ENCODE results near the gene ZNF616. TPM values are rescaled to one million over a fixed set of nuclear protein-coding genes. Genes with fewer than 3 reads are reported as not detected.
"Not testable (repeated sequence)": the region's sequence is repeated elsewhere in the genome, so short reads cannot be mapped to it uniquely, and the experiment has no call there.

The ZNF616 gene
- total RNA-seq, 1 experiment from 2014 or later, result 34.6 TPM

DNA sequence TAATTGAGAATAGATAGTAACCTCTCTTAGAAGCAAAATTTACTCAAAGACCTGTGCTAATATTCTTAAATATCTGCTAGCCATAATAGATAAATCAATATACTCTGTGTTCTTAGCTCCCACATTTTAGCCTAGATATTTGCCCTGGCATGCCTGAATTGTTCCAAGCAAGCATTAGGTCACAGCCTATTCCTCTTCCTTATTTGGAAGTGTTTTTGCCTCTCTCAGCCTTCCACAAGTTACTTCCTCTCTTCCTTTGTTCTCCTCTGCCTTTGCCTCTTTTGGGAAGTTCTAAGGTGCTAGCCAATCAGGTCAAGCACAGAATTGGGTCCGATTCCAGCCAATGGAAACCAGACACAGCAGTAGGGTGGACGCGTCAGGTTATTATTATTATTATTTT is 43.3 kb downstream of the ZNF616 start:
- CTCF ChIA-PET; H3K27me3 Mint-ChIP-seq (ENCODE audit: low read depth); DNase-seq (ENCODE audit: low spot score); H3K27ac Mint-ChIP-seq; POLR2A ChIA-PET; H3K4me3 Mint-ChIP-seq; ATAC-seq: not testable (repeated sequence)
- peaks cover 44% of the 10 kb centered on the region for H3K36me3 Mint-ChIP-seq
- peaks cover 41% of the 10 kb centered on the region for H3K9me3 Mint-ChIP-seq
- peaks cover 14% of the 10 kb centered on the region for H3K4me1 Mint-ChIP-seq

DNA sequence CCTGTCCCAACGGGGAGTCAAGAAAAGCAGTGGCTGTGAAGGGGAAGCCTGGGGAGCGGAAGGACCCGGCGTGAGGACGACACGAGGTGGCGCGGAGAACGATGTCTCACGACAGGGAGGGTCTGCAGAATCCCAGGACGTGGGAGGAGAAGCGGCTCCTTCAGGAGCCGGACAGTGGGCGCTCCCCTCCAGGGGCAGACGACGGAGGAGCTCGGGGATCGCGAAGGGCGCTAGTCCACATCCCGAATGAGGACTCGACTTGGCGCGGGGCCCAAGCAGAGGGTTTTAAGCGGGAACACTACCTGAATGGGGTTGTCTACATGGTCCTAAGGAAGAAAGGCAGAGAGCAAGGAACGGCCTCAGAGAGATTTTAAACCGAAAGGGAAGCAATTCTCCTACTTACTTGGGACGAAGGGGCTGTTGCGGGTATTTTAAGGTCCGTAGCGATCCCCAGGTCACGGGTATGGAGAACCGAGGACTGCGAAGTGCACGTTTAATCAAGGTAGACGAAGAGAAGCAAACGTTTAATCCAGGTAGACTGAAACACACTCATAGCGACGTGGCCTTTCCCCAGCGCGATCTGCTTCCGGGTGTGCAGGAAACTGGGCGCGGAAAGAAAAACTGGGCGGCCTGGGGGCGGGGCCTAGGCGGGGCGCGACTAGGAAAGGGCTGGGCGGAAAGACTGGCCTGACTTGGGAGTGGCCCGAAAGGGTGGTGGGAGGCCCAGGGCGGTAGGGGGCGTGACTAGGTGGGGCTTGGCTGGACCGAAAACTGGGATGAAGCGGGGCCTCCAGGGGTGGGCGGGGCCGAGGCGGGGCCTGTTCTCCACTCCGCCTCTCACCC is 44.3 kb downstream of the ZNF616 start, which contains the start of gene ZNF841:
Gene ZNF841, minus strand, starts transcription at position 594 of the 843 bp plus-strand sequence. CDS start 10,964 bp downstream, outside the sequence.
- CTCF ChIA-PET, result no interaction called here
- TF ChIP-seq, protein P1, sequence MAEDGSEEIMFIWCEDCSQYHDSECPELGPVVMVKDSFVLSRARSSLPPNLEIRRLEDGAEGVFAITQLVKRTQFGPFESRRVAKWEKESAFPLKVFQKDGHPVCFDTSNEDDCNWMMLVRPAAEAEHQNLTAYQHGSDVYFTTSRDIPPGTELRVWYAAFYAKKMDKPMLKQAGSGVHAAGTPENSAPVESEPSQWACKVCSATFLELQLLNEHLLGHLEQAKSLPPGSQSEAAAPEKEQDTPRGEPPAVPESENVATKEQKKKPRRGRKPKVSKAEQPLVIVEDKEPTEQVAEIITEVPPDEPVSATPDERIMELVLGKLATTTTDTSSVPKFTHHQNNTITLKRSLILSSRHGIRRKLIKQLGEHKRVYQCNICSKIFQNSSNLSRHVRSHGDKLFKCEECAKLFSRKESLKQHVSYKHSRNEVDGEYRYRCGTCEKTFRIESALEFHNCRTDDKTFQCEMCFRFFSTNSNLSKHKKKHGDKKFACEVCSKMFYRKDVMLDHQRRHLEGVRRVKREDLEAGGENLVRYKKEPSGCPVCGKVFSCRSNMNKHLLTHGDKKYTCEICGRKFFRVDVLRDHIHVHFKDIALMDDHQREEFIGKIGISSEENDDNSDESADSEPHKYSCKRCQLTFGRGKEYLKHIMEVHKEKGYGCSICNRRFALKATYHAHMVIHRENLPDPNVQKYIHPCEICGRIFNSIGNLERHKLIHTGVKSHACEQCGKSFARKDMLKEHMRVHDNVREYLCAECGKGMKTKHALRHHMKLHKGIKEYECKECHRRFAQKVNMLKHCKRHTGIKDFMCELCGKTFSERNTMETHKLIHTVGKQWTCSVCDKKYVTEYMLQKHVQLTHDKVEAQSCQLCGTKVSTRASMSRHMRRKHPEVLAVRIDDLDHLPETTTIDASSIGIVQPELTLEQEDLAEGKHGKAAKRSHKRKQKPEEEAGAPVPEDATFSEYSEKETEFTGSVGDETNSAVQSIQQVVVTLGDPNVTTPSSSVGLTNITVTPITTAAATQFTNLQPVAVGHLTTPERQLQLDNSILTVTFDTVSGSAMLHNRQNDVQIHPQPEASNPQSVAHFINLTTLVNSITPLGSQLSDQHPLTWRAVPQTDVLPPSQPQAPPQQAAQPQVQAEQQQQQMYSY (CRISPR knock-in tag; IDR thresholded peaks at IDR 0.05), result peak; percentile 94
- TF ChIP-seq SP1 (CRISPR knock-in tag; conservative IDR thresholded peaks at IDR 0.05) (peak; percentile 80), FOXP1 (CRISPR knock-in tag; IDR thresholded peaks at IDR 0.05; ENCODE audit: borderline replicate concordance) (0 out of 2 replicates have a peak, but pooled peaks have one; percentile 37), MXD4 (CRISPR knock-in tag; IDR thresholded peaks at IDR 0.05; ENCODE audit: borderline replicate concordance) (no peak), FOXJ3 (CRISPR knock-in tag; IDR thresholded peaks at IDR 0.05; ENCODE audit: borderline replicate concordance) (no peak), FOXK1 (CRISPR knock-in tag; IDR thresholded peaks at IDR 0.05) (peak; percentile 12; the same call in 1 of the 2 replicates)
- TF ChIP-seq, protein P2, sequence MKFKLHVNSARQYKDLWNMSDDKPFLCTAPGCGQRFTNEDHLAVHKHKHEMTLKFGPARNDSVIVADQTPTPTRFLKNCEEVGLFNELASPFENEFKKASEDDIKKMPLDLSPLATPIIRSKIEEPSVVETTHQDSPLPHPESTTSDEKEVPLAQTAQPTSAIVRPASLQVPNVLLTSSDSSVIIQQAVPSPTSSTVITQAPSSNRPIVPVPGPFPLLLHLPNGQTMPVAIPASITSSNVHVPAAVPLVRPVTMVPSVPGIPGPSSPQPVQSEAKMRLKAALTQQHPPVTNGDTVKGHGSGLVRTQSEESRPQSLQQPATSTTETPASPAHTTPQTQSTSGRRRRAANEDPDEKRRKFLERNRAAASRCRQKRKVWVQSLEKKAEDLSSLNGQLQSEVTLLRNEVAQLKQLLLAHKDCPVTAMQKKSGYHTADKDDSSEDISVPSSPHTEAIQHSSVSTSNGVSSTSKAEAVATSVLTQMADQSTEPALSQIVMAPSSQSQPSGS (CRISPR knock-in tag; IDR thresholded peaks at IDR 0.05; ENCODE audit: borderline replicate concordance, low read depth), result no peak
- H3K4me1 Mint-ChIP-seq, result peaks cover 14% of the 10 kb centered on the region
- peak within 1 kb of the TSS; percentile 89 for H3K27ac Mint-ChIP-seq
- H3K9me3 Mint-ChIP-seq, result peaks cover 48% of the 10 kb centered on the region
- peaks cover 54% of the 10 kb centered on the region for H3K36me3 Mint-ChIP-seq
- peaks cover 7% of the 10 kb centered on the region for H3K27me3 Mint-ChIP-seq (ENCODE audit: low read depth)
- POLR2A ChIA-PET, result no interaction called here
- H3K4me3 Mint-ChIP-seq, result peak within 1 kb of the TSS; percentile 94
- ATAC-seq (peak; percentile 100), DNase-seq (ENCODE audit: low spot score) (peak; percentile 99)

DNA sequence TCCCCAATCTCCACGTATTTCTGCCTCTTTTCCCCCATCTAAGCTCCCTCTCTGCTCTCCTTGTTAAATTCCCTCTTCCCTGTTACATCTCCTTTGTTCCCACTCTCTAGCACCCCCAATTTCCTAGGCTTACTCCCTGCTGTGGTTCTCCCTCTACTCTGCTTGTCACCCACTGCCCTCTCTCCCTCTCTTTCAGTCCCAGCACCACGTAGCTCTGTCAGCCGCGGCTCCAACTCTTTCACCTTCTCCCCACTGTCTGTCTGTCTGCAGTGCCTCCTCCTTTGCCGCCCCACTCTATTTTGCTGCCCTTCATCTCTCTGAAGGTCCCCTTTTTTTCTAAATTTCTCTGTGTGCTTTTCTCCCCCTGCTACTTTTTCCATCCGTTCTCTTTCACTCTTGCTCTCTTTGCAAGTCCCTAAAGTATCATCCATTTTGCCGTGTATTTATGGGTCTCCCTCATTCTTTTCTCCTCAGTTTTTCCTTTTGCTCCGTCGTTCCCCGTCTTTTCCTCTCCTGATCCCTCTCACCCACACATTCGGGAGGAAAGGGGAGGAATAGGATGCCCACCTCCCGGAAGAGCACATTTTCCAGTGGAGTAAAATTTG is 45.1 kb downstream of the ZNF616 start:
- no peak for ATAC-seq
- peaks cover 14% of the 10 kb centered on the region for H3K4me1 Mint-ChIP-seq
- ChIA-PET POLR2A (interaction anchor here (0.8 kb wide), 1 partner anchor 45 kb away, joined by 3 read pairs; the partner anchor contains the start of gene ZNF616), CTCF (no interaction called here)
- H3K27me3 Mint-ChIP-seq (ENCODE audit: low read depth), result peaks cover 7% of the 10 kb centered on the region
- H3K36me3 Mint-ChIP-seq, result peaks cover 57% of the 10 kb centered on the region
- H3K4me3 Mint-ChIP-seq, result peak overlapping the region; percentile 94
- no peak for DNase-seq (ENCODE audit: low spot score)
- TF ChIP-seq NR2C2 (CRISPR knock-in tag; IDR thresholded peaks at IDR 0.05), result no peak
- TF ChIP-seq ZNF423 (CRISPR knock-in tag; IDR thresholded peaks at IDR 0.05), result no peak
- TF ChIP-seq OVOL2 (CRISPR knock-in tag; IDR thresholded peaks at IDR 0.05; ENCODE audit: borderline replicate concordance), result no peak
- TF ChIP-seq, protein P3, sequence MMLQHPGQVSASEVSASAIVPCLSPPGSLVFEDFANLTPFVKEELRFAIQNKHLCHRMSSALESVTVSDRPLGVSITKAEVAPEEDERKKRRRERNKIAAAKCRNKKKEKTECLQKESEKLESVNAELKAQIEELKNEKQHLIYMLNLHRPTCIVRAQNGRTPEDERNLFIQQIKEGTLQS (CRISPR knock-in tag; conservative IDR thresholded peaks at IDR 0.05), result no peak
- TF ChIP-seq, protein P4, sequence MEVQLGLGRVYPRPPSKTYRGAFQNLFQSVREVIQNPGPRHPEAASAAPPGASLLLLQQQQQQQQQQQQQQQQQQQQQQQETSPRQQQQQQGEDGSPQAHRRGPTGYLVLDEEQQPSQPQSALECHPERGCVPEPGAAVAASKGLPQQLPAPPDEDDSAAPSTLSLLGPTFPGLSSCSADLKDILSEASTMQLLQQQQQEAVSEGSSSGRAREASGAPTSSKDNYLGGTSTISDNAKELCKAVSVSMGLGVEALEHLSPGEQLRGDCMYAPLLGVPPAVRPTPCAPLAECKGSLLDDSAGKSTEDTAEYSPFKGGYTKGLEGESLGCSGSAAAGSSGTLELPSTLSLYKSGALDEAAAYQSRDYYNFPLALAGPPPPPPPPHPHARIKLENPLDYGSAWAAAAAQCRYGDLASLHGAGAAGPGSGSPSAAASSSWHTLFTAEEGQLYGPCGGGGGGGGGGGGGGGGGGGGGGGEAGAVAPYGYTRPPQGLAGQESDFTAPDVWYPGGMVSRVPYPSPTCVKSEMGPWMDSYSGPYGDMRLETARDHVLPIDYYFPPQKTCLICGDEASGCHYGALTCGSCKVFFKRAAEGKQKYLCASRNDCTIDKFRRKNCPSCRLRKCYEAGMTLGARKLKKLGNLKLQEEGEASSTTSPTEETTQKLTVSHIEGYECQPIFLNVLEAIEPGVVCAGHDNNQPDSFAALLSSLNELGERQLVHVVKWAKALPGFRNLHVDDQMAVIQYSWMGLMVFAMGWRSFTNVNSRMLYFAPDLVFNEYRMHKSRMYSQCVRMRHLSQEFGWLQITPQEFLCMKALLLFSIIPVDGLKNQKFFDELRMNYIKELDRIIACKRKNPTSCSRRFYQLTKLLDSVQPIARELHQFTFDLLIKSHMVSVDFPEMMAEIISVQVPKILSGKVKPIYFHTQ (CRISPR knock-in tag; IDR thresholded peaks at IDR 0.05), result no peak
- TF ChIP-seq, protein P5, sequence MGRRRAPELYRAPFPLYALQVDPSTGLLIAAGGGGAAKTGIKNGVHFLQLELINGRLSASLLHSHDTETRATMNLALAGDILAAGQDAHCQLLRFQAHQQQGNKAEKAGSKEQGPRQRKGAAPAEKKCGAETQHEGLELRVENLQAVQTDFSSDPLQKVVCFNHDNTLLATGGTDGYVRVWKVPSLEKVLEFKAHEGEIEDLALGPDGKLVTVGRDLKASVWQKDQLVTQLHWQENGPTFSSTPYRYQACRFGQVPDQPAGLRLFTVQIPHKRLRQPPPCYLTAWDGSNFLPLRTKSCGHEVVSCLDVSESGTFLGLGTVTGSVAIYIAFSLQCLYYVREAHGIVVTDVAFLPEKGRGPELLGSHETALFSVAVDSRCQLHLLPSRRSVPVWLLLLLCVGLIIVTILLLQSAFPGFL (CRISPR knock-in tag; IDR thresholded peaks at IDR 0.05; ENCODE audit: borderline replicate concordance), result no peak
- TF ChIP-seq, protein P6, sequence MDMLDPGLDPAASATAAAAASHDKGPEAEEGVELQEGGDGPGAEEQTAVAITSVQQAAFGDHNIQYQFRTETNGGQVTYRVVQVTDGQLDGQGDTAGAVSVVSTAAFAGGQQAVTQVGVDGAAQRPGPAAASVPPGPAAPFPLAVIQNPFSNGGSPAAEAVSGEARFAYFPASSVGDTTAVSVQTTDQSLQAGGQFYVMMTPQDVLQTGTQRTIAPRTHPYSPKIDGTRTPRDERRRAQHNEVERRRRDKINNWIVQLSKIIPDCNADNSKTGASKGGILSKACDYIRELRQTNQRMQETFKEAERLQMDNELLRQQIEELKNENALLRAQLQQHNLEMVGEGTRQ (CRISPR knock-in tag; IDR thresholded peaks at IDR 0.05), result no peak
- TF ChIP-seq, protein P2 (CRISPR knock-in tag; IDR thresholded peaks at IDR 0.05; ENCODE audit: borderline replicate concordance, low read depth), result no peak
- TF ChIP-seq CREB1 (CRISPR knock-in tag; IDR thresholded peaks at IDR 0.05), result no peak
- TF ChIP-seq KAT7 (CRISPR knock-in tag; IDR thresholded peaks at IDR 0.05; ENCODE audit: borderline replicate concordance), result no peak
- H3K27ac Mint-ChIP-seq, result peak overlapping the region; percentile 5; the same call in 1 of the 2 replicates
- H3K9me3 Mint-ChIP-seq, result peaks cover 42% of the 10 kb centered on the region

All from WTC11 (cell line).